Gastrocnemius medialis (tissue), 4 donors: ENCODE results near the gene NTM.

Experiments
- POLR2A ChIP-seq, 2 donors: fragments of 450-650 bp; IDR thresholded peaks; one replicate each; pipeline ENCODE4 v1.6.1; 2017; ENCODE audit warnings: antibody characterized with exemption in 2 of 2, mild to moderate bottlenecking in 2 of 2, moderate library complexity in 2 of 2
- TF ChIP-seq, protein P1 (sequence below), 5 experiments: fragments of 450-650 bp in 3 of 5; fragments of 200-600 bp in 2 of 5; sonication (generic) in 2 of 5; IDR thresholded peaks in 4 of 5; conservative IDR thresholded peaks in 1 of 5; 1 replicate in 4 of 5; 2 replicates in 1 of 5; pipeline ENCODE4 v1.5.1; 2016 to 2019; ENCODE audit warnings: antibody characterized with exemption in 5 of 5, mild to moderate bottlenecking in 3 of 5, moderate library complexity in 3 of 5

DNA sequence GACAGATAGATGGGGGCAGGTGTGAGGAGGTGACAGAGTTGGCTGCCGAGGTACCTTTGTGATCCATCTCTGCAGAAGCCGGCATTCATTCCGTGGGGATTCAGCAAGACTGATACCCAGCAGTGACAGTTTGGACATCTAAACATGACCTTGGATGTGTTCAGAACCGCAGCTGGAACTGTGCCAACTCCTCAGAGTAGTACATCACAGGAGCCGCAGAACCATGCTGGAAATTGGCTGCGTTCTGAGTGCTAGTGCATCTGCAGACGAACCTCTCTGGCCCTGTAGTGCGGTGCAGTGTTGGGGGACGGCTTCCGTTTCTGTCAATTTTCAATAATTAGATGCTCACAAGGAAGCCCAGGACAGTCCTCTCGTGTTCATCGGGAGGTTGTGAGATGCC lies 772.1 kb downstream of the NTM start:
- TF ChIP-seq, protein P1, sequence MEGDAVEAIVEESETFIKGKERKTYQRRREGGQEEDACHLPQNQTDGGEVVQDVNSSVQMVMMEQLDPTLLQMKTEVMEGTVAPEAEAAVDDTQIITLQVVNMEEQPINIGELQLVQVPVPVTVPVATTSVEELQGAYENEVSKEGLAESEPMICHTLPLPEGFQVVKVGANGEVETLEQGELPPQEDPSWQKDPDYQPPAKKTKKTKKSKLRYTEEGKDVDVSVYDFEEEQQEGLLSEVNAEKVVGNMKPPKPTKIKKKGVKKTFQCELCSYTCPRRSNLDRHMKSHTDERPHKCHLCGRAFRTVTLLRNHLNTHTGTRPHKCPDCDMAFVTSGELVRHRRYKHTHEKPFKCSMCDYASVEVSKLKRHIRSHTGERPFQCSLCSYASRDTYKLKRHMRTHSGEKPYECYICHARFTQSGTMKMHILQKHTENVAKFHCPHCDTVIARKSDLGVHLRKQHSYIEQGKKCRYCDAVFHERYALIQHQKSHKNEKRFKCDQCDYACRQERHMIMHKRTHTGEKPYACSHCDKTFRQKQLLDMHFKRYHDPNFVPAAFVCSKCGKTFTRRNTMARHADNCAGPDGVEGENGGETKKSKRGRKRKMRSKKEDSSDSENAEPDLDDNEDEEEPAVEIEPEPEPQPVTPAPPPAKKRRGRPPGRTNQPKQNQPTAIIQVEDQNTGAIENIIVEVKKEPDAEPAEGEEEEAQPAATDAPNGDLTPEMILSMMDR (IDR thresholded peaks at IDR 0.05 in 4 of 5, conservative IDR thresholded peaks at IDR 0.05 in 1 of 5), result no peak
- TF ChIP-seq POLR2A (IDR thresholded peaks at IDR 0.05), result no peak
